GM12801 (cell line): ENCODE results near the gene CBLN3.

ENCODE experiments used
- TF ChIP-seq, protein P1 (sequence below): IDR thresholded peaks from one replicate; pipeline ENCODE4 v1.5.1; 2011; ENCODE audit warnings: control low read depth; ENCODE audit not compliant: insufficient read length; ENCODE audit errors: extremely low read depth

Gene CBLN3

DNA sequence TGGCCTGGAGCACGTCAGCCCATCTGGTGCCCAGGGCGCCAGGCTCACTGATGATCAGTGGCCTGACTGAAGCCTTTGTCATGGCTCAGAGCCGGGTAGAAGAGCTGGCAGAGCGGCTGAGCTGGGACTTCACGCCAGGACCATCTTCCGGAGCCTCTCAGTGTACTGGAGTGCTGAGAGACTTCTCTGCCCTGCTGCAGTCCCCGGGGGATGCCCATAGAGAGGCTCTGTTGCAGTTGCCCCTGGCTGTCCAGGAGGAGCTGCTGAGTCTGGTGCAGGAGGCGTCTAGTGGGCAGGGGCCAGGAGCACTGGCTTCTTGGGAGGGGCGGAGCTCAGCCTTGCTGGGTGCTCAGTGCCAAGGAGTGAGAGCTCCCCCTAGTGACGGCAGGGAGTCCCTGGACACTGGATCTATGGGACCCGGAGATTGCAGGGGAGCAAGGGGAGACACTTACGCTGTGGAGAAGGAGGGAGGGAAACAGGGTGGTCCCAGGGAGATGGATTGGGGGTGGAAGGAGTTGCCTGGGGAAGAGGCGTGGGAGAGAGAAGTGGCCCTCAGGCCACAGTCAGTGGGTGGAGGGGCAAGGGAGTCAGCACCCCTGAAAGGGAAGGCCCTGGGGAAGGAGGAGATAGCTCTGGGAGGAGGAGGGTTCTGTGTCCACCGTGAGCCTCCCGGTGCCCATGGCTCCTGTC lies 2.2 kb upstream of the CBLN3 start:
- TF ChIP-seq, protein P1, sequence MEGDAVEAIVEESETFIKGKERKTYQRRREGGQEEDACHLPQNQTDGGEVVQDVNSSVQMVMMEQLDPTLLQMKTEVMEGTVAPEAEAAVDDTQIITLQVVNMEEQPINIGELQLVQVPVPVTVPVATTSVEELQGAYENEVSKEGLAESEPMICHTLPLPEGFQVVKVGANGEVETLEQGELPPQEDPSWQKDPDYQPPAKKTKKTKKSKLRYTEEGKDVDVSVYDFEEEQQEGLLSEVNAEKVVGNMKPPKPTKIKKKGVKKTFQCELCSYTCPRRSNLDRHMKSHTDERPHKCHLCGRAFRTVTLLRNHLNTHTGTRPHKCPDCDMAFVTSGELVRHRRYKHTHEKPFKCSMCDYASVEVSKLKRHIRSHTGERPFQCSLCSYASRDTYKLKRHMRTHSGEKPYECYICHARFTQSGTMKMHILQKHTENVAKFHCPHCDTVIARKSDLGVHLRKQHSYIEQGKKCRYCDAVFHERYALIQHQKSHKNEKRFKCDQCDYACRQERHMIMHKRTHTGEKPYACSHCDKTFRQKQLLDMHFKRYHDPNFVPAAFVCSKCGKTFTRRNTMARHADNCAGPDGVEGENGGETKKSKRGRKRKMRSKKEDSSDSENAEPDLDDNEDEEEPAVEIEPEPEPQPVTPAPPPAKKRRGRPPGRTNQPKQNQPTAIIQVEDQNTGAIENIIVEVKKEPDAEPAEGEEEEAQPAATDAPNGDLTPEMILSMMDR = peak; percentile 75

DNA sequence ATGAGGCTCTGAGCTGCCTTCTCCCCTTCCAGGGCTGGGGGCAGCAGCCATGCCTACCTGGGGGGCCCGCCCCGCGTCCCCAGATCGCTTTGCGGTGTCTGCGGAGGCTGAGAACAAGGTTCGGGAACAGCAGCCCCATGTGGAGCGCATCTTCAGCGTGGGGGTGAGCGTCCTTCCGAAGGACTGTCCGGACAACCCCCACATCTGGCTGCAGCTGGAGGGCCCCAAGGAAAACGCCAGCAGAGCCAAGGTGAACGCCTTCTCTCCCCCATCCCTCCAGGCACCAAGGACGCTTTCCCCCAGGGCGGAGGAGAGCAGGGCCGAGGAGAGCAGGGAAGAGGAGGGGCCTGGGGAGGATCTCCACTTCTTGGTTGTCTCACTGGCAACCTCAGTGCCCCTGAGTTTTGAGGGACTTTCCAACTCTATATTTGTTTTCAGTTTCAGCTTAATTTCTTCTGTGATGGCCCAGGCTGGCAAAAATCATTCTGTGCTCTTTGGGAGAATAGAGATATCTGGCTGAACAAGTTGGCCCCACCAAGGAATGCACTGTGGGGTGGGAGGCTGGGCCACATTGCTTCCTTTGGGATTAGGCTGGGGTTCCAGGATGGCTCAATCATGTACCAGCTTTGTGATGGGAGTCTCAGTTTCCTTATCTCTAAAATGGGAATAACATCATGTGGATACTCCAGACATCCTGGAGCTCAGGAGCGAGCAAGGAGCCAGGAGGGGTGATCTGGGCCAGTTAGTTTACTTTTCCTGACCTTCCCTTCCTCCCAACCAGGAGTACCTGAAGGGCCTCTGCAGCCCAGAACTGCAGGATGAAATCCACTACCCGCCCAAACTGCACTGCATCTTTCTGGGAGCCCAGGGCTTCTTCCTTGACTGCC lies 1.5 kb upstream of the CBLN3 start:
- TF ChIP-seq, protein P1 = no peak

DNA sequence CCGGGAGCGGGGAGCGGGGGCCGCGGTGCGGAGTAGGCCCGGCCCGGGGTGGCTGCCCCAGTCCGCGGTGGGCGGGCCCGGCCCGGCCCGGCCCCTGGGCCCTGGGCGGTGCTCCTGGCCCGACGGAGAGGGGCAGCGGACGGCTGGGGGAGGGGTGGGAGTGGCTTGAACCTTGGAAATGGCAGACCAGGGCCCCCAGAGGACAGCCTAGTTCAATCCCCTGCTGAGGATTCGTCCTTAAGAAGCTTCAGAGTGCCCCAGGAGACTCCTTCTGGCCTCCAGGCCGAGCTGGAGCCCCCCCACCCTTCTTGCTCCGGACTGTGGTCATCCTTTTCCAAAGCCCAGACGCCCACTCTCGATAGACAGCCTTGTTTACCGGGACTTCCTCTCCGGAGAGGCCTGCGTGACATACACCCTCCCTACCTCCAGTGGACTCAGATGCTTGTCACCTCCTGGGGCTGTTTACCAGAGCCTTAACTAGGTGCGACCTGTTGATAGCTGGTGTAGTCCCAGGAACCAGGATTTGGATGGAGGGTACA lies 744 bp upstream of the CBLN3 start:
- TF ChIP-seq, protein P1 = no peak

DNA sequence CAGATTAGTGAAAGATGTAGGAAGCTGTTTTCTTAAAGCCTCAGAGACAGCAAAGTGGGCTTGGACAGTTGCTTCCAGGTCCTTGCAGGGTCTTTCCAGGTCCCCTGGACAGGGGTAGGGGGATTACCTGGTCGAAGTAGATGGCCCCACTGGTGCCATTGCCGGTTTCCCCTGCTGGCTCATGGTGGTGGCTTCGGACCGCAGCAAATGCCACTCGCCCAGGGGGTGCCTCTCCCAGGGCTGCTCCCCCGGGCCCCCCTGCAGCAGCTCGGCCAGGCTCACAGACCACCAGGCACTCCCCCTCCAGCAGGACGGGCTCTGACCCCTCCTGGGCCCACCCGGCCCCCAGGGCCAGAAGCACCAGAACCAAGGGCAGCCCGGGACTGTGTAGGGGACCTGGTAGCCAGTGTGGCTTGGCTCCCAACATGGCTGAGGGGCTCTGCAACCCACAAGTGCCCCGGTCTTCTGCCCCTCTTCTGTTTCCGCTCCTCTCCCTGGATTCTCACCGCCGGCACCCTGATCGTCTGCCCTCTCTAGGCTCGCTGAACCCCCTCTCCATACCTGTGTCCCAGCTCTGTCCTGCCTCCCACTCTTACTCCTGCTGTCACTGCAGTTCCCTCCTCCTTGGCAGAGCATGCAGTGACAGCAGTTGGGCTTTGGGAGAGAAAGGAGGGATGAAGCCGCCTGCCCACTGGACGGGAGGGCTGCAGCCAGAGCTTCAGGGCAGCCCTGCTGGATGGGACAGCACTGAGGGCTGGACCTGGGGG lies 657 bp downstream of the CBLN3 start:
- TF ChIP-seq, protein P1 = no peak

DNA sequence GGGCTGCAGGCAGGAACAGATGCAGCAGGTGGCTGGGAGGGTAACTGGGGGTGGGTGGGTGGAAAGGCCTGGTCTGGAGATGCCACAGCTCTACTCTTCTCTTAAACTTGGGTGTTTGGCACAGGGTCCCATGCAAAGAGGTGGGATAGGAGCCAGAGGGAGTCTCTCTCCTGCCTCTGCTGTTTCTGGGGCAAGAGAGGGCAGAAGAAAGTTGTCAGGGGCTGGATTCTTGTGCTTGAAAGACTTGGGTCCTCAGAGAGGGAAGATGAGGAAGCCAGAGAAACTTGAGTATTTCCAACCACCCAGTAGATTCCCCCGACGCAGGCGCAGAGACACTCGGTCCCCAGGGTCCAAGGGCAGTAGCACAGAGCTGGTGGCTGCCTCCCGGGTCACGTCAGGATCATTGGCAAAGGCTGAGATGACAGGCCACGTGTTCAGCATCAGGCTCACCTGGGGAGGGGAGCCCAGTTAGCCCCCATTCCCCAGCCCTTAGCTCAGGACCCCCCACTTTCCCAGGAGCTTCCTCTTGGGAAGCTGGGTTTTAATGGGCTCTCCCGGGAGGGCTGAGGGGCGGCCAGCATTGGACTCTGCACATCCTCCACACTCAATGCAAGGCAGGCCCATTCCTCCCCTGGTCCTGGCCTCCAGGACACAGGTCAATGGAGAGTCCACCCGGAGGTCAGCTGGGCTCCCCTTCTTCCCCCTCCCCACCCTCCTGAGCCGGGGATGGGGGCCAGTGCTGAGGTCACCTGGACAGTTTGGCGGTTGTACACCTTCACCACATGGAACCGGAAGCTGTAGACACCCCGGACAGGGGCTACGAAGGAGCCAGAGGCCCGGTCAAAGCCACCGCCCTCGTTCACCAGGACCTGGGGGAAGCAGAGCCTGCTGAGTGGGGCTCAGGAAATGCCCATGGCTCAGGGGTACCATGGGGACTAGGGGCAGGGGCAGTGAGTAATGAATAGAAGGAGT lies 1.6 kb downstream of the CBLN3 start:
- TF ChIP-seq, protein P1 = no peak

DNA sequence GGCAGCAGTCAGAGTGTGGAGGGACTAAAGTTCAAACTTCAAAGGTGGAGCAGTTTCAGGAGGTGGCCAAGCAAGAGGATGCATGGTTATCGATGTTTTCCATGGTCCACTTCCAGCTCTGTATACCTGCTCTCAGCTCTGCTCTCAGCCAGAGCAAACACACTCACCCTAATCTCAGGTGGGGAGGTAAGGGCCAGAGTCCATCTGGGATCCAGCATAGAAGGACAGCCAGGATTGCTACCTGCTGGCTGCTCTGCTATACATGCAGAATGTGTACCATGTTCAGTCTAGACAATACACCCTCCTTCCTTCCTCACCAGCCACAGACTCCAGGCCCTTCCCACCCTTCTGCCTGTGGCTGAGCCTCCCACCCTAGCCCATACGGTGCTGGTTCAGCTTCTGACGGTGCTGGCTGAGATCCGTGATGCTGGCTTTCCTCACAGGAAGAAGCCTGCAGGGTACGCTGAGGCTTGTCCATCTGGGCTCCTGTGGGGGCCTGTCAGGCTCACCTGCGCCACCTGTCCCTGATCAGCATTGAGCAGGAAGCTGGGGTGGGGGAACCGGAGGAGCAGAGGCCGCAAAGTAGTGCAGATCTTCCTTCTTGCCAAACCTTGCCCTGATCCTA lies 2.4 kb downstream of the CBLN3 start:
- TF ChIP-seq, protein P1 = no peak
